Measurements from ENCODE around the gene HELB.
"Not testable (repeated sequence)": the region's sequence is repeated elsewhere in the genome, so short reads cannot be mapped to it uniquely, and the experiment has no call there.

Gene HELB

DNA sequence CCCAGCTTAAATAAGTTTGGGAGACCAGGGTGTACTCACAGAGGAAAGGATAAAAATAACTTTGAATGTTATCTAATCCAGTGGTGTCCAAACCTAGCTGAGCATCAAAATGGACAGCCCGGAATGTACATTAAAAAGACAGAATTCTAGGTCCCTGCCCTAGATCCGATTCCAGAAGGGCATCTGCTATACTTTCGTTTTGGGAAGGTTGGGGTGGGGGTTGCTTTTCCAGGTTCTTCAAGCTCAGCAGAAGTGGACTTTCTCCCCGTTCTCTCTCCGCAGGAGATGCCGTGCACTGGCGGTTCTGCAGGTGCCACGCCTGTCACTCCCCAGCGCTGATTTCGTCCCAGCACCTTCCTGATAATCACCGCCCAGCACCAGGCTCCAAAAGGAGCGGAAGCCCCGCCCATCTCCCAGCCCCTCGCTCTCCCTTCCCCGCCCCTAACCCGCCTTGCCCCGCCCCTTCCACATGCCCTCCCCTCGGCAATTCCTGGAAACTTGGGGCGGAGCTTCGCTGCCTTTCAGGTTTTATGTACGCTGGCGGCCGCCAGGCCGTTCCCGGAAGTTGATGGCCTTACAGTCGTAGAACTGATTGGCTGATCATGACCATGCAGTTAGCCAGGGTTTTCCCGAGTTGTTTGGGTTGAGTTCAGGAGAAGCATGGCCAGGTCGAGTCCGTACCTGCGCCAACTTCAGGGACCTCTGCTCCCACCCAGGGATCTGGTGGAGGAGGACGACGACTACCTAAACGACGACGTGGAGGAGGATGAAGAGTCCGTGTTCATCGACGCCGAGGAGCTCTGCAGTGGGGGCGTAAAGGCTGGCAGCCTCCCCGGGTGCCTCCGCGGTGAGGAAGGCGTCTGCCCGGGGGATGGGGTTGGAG is at the start of gene HELB:
TSS of gene HELB (plus strand) at position 550 of the 883 bp plus-strand sequence. CDS start at position 661, 111 bp downstream.
- peak; percentile 91 for DNase-seq

DNA sequence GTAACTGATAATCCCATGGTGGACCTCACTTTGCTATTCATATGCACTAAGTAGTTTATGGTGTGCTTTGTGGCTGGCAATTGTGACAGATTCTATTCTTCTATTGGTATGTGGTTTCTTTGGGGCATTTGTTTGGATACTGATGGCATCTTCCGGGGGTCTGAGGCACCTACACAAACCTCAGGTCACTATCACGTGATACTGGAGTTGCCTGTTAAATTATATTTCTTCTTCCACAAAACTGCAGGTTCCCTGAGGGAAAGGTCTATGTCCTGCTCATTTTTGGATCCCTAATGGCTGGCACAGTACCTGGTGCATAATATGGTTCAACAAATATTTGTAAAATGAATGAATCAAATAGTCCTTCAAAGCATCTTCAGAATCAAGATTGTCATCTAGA is 49.5 kb upstream of the HELB start:
- no peak for DNase-seq

DNA sequence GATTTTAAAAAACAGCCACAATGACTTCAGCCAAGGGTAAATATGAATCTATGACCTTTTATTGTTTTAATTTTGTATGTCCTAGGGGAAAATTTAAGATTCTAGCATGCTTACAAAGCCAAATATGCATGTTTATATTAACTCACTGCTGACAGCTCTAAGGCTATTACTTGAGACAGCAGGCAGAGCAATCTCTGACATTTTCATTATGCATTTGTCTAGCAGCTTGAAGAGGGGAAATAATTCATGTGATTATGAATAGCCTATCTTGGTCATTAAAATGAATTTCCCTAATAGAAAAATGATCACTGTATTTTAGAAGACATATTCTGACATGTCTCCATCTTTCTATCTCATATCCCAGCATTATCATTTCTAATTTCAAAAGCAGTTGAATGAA is 46.6 kb upstream of the HELB start:
- no peak for DNase-seq

DNA sequence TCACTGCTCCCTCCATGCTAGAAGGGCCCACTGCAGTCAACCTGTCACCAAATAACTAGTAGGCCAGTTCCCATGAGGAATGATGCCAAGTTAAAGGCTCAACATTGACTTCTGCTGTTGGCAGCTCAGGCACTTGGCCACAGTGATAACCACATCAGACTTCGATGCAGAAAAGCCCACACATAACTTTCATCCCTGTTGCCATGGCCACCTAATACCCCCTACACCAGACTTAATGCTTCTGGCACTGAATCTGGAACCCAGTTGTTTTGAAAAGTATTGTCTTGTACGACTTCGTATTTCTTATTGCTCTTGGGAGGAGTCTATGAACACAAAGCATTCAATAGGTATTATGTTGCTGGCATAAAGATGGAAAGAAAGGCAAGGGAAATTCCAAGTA is 44.3 kb upstream of the HELB start:
- no peak for DNase-seq

DNA sequence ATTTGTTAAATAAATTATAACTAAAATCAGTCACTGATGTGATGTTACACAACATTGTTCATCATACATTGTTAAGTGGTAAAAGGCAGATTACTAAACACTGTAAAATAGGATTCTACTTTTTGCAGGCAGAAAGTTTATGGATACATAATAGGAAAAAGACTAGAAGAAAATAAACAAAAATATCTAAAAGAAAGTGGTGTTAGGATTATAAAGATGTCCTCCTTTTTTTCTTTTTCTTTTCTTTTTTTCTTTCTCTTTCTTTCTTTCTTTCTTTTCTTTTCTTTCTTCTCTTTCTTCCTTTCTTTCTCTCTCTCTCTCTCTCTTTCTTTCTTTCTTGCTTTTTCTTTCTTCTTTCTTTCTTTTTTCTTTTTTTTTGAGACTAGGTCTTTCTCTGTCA is 39.6 kb upstream of the HELB start:
- no peak for DNase-seq

DNA sequence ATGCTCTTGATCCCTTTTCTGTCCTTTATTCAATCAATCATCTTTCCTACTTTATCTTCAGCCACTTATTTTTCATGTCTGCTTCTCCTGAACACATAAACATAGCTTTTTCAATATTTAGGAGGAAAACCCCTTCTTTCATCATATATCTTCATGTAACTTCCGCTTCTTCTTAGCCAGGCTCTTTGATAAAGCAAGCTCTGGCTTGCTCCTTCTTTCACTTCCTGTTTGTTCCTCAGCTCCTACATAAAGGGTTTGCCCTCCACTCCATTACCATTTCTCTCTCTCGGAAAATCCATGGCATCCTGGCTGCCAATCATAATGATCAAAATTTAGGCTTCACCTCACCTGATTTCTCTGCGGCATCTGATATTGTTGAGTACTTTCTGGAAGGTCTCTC is 33.7 kb upstream of the HELB start:
- DNase-seq: no peak

DNA sequence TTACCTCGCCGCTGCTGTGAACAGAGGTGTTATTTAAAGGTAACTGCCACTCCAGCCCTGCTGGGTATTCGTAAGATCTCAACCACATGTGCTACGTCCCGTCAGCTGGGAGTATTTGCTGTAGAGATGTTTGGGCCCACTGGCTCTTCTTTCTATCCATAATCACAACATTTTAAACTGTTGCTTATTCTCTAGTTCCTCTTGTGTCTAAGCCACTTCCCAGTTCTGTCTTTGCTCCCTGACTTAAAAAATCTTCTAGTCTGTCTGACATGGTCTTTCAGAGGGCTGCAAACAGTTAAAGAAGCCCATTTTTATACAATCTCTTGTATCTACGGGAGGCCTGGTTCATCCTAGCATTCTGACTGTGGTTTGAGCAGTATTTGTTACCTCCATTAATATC is 33.2 kb upstream of the HELB start:
- DNase-seq: no peak

DNA sequence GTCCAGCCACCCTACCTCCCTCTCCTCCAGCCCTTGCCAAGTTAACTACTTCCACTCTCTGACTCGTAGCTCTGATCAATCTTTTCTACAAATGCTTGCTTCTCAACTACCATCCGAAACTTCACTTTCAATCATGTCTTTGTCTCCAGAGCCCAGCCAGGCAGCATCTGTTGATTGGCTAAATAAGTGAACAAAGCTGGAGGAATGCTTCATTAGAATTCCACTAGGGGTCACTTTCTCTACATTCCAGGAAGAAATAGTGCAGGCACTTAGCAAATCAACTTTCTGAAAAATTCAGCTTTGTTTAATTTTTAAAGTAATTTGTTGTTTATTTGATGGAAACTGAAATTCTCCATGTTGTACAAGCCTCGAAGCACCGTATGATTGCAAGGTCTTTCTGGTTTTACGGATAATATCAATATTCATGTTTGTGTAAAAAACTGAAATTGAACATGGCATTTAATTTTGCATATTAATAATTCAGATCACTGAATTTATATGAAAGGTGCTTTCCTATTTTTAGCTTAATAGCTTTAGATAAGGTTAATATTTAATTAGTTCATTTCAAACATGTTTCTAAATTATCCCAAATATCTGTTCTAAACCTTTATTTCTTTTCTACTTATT is 32.4 kb upstream of the HELB start:
- DNase-seq: no peak

DNA sequence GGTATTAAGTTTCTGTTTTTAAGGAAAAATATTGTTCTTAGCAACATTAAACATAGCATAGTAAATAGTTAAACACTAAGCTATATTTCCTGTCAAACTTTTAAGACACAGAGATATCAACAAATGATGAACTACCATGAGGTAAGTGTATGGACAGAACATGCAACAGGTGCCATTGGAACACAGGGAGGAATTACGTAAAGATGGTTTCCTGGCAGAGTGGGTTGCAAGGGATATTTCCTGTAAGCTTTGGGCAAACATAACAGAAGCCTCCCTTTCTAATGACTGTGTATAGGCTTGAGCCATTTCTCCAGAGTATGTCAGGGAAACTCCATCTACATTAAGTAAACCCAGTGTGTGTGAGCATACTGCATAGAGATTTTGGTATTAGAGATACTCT is 31.7 kb upstream of the HELB start:
- DNase-seq: no peak

DNA sequence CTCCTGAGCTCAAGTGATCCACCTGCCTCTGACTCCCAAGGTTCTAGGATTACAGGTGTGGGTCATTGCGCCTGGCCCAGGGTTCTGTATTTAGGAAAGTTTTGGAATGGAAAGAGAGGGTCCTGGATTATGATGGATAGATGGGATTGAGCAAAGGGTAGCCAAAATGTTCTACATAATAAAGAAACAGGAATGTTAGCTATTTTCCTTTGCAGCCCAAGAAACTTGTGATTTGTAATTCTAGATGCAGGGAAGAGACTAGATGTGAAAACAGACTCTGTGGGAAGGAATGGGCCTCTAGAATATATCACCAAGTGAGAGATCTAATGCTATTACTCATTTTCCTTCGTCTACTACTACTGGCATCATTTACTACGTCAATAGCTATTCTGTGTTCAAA is 29.6 kb upstream of the HELB start:
- DNase-seq: no peak

DNA sequence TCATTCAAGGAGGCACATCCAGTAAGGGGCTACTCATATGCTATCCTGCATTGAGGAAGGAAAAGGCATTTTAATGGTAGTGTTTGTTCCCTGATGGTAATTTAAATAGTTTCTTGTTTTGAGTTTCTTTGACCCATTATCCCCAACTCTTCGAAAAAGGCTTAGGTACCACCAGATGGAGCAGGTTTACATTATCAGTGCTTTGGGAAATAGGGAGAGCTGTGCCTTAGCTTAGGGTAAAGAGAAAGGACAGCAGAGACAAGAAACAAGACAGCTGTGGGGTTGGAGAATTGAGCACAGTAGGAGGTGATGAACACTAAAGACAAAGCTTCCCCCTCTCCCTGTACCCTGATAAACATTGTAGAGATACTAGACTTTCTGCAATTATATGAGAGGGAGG is 29.1 kb upstream of the HELB start:
- no peak for DNase-seq

DNA sequence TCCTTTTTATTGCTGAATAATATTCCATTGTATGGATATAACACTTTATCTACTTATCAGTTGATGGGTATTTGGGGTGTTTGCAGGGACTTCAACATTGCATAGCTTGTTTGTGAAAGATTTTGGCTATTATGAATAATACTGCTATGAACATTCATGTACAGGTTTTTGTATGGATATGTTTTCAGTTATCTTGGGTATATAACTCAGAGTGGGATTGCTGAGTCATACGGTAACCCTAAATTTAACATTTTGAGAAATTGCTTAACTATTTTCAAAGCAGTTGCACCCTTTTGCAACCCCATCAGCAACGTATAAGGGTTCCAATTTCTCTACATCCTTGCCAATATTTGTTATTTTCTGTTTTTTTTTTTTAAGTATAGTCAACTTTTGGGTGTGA is 27.3 kb upstream of the HELB start:
- DNase-seq: no peak

DNA sequence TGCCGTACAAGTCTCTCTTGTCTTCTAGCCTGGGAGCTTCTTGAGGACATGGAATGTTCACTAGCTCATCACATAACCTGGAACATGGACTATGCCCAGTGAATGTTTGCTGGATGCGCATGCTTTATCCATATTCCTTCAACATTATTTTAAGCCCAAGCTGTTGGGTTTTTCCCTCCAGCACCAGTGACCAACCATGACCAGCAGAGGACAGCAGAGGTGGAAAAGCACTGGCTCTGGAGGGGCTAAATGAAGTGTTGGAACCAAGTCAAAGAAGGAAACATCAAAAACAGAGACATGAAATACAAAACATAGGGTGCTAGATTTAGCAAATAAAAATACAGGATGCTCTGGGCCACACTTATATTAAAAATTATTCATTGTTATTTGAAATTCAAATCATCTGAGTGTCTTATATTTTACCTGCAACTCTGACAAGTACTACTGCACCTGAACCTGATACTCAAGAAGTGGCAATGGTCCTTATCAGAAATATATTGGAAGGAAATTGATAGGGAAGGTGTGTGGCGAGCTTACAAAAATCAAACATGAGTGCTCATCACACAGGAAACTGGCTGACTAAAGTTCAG is 23.1 kb upstream of the HELB start:
- no peak for DNase-seq

DNA sequence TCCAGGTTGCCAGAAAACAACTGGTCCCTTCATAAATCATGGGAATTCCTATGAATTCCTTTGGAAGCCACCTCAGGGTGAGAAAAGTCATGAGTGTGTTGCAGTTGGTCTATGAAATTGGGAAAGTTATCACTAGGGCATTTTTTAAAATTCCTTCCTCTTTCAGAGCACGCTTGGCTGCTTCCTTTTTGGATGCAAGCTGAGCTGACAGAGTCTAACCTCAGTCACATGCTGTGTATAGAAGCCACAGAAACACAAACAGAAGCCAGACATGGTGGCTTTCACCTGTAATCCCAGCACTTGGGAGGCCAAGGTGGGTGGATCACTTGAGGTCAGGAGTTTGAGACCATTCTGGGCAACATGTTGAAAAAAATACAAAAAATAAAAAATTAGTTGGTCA is 21.7 kb upstream of the HELB start:
- DNase-seq: no peak

DNA sequence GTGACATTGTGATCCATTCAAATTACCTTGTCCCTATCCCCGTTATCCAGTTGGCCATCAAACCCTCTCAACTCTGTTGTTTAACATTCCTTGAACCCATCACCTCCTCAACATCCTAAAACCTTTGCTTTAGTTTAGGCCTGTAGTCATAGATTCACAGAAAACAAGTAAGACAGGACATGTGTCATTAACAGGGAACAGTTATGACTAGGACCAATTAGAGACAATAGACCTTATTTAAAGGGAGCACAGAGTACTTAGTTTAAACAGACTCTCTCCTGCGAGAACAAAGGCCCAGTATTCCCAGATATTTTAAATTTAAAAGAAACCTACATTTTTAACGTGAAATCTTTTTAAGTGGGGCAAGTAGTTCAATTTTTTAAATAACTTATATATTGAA is 20.0 kb upstream of the HELB start:
- no peak for DNase-seq

DNA sequence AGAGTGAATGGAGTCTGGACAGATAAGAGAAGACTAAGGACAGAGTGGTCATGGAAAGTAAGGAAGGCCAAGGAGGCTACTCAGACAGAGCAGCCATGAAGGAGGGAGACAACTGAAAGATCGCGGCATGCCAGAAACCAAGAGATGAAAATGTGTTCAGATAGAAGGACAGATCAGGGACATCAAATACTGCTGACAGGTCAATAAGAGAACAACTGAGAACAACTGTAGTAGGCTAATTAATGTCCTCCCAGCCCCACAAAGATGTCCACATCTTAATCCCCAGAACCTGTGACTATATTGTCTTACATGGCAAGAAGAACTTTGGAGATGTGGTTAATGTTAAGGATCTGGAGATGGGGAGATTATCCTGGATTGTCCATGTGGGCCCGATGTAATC is 15.0 kb upstream of the HELB start:
- DNase-seq: no peak

DNA sequence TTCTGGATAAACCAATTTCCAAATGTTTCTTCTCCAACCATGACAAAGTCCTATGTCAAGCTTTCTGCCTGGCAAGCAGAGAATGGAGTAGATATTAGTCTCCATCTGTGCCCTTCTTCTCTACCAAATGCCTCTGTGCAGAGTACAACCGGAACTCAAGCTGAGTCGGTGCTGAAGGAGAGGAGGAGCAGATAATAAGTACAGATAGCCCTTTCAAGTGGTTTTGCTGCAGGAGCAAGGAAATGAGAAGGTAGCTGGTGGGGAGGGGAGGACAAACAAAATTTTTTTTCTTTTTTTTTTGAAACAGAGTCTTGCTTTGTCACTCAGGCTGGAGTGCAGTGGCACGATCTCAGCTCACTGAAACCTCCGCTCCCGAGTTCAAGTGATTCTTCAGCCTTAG is 14.2 kb upstream of the HELB start:
- DNase-seq: no peak

DNA sequence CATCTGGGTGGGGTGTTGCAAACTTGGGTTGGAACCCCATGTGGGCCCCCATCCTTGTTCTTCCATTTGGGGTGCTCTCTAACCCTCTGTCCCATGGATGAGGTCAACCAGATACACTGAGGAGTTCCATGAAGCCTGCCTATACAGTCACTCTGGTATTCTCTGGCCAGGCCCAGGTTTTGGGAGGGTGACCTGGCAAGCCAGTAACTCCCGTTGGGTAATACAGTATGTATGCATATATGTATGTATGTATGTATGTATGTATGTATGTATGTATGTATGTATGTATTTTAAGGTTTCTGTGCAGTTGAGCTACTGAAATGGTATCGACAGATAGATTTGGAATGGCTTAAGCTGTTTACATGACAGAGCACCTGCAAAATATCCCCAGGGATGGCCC is 12.8 kb upstream of the HELB start:
- DNase-seq: no peak

DNA sequence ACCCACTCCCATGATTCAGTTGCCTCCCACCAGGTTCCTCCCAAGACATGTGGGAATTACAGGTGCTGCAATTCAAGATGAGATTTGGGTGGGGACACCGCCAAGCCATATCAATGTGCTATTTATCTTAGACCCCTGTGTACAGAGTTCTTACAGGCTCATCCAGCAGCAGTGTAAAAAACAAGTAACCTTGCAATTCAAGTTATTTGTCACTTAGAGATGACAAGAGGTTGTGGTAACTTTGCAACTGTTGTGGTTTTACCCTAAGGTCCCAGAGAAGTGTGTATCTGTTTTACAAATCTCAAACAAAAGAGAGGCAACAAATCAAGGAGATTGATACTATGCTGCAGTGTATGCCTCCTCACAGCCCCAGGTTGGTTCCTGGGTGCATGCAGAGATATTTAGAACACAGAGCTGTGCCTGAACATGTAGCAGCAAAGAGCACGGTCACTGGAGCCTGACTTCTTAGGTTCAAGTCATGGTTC is 11.5 kb upstream of the HELB start:
- DNase-seq: no peak

DNA sequence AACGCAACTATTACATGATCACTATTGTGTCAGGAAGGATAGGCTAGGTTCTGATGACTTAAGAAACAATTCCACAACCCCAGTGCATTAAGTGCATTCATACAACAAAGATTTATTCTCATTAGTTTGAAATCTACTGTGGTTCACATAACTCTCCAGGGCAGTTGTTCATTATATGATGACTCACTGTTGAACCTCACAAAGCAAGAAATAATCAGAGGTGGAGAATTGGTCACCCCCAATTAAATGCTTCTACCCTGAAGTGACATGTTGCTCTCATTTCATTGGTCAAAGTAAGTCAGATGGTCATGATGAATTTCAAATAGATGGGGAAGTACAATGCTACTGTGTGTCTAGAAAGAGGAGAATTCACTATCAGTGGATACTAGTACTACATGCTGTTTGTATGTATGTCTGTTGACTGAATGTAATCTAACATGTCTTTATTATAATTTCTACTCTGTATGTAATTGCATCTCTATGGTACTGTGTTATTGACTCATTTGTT is 6.1 kb upstream of the HELB start:
- no peak for DNase-seq

DNA sequence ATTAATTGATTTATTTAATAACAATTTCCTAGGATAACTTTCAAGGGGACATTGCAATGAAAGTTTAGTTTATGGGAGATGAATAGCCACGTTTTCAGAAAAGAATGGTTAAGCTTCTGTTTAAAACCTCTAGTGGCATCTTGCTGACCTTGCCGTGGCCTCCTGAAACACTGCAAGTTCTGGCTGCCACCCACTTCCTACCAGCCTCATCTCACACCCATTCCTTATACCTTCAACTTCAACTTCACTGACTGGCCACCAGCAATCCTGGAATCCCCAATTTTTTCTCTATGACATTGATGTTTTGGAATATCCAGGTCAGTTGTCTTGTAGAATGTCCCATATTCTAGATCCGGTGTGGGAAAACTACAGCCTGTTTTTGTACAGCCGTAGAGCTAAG is 5.2 kb upstream of the HELB start:
- no peak for DNase-seq

DNA sequence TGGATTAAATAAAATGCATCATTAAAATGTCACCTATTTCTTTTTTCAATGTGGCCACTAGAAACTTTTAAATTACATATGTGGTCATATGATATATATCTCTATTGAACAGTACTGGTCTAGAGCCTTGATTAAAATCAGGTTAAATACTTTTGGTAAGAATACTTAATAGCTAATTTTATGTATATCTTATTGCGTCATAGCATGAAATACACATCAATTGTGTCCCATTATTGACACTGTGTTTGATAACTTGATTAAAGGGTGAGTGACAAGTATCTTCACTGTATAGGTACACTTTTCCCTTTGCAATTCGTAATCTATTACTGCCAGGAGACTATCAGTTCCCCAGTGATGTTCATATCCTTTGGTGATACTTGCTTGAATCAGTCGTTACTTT is 4.4 kb upstream of the HELB start:
- DNase-seq: no peak

DNA sequence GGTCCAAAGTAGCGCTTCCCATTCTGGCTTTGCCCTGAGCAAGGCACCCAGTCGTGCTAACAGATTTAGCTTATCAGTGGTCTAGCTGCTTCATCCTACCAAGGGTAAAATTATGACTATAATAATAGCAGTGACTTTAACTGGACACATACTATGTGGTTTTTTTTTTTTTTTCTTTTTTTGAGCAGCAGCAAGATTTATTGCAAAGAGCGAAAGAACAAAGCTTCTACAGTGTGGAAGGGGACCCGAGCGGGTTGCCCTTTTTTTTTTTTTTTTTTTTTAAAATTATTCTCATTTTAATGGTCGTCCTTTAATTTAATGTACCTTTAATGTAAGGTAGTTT is 505 bp downstream of the HELB start:
- peak; percentile 65 for DNase-seq

DNA sequence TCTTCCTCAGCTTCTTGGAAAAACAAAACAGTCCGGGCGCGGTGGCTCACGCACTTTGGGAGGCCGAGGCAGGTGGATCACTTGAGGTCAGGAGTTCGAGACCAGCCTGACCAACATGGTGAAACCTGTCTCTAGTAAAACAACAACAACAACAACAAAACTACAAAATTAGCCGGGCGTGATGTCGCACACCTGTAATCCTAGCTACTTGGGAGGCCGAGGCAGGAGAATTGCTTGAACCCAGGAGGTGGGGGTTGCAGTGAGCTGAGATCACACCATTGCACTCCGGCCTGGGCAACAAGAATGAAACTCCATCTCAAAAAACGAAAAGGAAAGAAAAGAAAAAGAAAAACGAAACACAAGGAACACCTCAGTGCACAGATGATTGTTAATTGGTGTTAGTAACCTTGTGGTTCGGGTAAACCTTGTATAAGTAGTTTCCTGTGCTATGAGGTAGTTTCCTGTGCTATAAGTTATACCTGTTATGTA is 1.1 kb downstream of the HELB start:
- DNase-seq: not testable (repeated sequence)
